GM12872 (cell line): ENCODE measurements around the gene RGS17.

Source experiments
- CTCF ChIP-seq: IDR thresholded peaks from 3 replicates; pipeline ENCODE4 v1.5.1; 2011; ENCODE audit warnings: low read depth, mild to moderate bottlenecking, low read length, moderate library complexity; ENCODE audit not compliant: insufficient read depth

The RGS17 gene

DNA sequence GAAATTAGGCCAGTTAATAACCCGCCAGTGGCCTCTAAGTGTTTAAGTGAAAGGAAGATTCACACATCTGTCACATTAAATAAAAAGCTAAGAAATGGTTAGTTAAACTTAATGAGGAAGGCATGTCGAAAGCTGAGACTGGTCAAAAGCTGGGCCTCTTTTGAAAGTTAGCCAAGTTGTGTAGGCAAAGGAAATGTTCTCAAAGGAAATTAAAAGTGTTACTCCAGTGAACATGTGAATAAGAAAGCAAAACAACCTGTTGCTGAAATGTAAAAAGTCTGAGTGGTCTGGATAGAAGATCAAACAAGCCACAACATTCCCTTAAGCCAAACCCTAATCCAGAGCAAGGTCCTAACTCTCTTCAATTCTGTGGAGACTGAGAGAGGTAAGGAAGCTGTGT lies 117.6 kb downstream of the RGS17 start:
- no peak for TF ChIP-seq CTCF

- TF ChIP-seq CTCF: no peak
Observed at GRCh38 chr6:153012856-153013255, 118.2 kb downstream of the RGS17 start.

GRCh38 chr6:153003366-153003690 lies 127.8 kb downstream of the RGS17 start:
- TF ChIP-seq CTCF: no peak

DNA sequence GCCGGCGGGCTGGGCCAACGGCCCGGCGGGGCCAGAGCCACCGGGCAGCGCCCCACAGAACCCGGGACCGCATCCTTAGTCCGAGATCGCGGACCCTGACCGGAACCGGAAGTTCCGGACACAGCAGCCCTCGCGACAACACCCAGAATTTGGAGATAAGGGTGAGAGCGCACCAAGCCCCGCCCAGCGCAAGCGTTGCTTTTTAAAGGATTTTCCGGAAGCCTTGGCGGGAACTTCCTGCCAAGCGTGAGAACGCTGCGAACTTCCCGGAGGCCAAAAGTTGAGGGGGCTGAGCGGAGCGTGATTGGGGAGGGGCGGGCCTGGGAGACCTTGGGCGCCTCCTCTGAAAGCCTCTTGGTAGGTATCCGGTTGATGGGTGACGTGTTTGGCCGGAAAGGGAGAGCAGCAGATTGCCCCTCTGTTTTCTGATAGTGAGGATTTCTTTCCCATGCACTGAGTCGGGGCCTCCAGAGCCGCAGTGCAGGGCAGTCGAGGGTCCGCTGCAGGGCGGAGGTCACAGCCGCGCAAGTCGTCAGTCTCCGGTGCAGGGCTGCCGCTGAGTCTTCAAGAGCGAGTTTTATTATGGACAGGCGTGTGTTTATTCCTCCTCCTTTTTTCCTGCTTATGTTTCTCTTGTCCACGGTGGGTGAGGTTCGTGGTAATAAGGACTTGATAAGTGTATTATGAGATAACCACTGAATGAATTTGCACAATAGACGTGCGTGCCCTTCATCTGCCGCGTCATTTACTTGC lies 128.3 kb downstream of the RGS17 start, which contains the start of gene MTRF1L:
MTRF1L (minus strand) TSS at position 97 of the 753 bp plus-strand sequence; CDS start at position 73, 24 bp downstream.
- no peak for TF ChIP-seq CTCF

DNA sequence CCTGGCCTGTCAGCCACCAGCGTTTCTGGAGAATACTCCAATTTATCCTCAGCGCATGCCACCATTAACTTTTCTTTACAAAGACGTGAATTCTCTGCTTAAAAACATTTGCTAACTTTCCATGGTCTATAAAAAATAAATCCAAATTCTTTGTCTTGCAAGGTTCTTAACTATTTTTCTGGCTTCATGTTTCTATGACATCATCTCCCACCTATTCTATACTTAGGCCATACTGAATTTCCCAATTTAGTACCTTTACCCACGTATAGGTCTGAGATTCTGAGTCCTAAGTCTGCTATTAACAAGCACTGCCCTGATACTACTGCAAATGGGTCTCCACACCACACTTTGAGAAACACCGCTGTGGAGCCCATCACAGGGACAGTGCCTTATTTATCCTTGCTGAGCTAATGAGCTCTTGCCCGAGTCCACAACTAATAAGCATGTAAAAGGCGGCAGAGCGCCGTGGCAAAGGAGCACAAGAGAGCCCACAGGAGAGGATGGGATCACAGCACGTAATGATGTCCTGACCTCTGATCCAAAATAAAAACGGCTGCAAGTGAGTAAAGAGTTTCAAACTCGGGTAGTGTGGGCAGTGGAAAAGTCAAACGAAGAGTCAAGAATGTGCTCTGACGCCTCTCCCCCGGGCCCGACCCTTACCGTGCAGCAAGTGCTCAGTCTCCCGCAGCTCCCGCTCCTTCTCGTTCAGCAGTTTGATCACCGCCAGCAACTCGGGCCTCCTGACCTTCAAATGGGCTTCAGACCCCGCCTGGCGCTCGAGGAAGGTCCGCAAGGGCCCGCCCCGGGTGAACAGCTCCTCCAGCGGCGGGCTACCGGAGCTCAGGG lies 129.1 kb downstream of the RGS17 start:
- TF ChIP-seq CTCF: no peak

DNA sequence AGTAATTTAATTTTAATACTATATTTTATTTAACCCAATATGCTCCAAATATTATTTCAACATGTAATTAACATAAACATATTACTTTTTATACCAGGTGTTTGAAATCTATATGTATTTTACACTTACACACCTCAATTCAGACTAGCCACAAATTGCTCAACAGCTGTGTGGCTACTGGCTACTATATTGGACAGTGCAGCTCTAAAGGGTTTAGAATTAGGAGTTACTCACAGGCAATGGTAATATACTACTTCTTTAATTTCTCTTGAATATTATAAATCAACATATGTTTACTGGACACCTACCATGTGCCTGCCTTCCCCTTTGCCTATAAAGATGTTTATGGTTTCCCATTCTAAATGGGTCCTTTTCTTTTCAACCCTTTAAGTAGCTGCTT lies 130.8 kb downstream of the RGS17 start:
- no peak for TF ChIP-seq CTCF

GRCh38 chr6:152993847-152994246 lies 137.2 kb downstream of the RGS17 start:
- TF ChIP-seq CTCF: no peak
